Endodermal cell (in vitro differentiated cells): ENCODE data around the gene RSPH3. TPM values are rescaled to one million over a fixed set of nuclear protein-coding genes. Genes with fewer than 3 reads are reported as not detected.
"Not testable (repeated sequence)": the region's sequence is repeated elsewhere in the genome, so short reads cannot be mapped to it uniquely, and the experiment has no call there.

Source experiments
- DNase-seq: peaks from one replicate; pipeline ENCODE4 v3.0.0-alpha.2; 2017
- H3K27ac ChIP-seq: 2 replicates; pipeline ENCODE4 v1.5.1; 2013; ENCODE audit warnings: mild to moderate bottlenecking, low read depth, low read length, moderate library complexity
- H3K27me3 ChIP-seq: 2 replicates; pipeline ENCODE4 v1.6.1; 2013; ENCODE audit warnings: mild to moderate bottlenecking, low read length, moderate library complexity; ENCODE audit not compliant: insufficient read depth, control insufficient read depth, poor library complexity, severe bottlenecking
- H3K36me3 ChIP-seq: 2 replicates; pipeline ENCODE4 v1.7.0; 2013; ENCODE audit warnings: mild to moderate bottlenecking, low read length, moderate library complexity; ENCODE audit not compliant: control insufficient read depth, insufficient read depth
- H3K4me1 ChIP-seq: one replicate; pipeline ENCODE4 v1.7.0; 2013; ENCODE audit warnings: low read length; ENCODE audit not compliant: control insufficient read depth, insufficient read depth
- H3K4me3 ChIP-seq: 2 replicates; pipeline ENCODE4 v1.5.1; 2013; ENCODE audit warnings: mild to moderate bottlenecking, low read length, moderate library complexity
- H3K9ac ChIP-seq: 2 replicates; pipeline ENCODE4 v1.6.1; 2013; ENCODE audit warnings: mild to moderate bottlenecking, low read length, moderate library complexity; ENCODE audit not compliant: poor library complexity, severe bottlenecking; ENCODE audit errors: extremely low read depth
- H3K9me3 ChIP-seq: 2 replicates; pipeline ENCODE4 v1.6.1; 2013; ENCODE audit warnings: mild to moderate bottlenecking, low read length, moderate library complexity; ENCODE audit not compliant: control insufficient read depth
- H3K27ac Mint-ChIP-seq: 2 replicates; pipeline ENCODE4 v1.8.0; 2020; ENCODE audit warnings: mixed read lengths
- H3K27me3 Mint-ChIP-seq: 2 replicates; pipeline ENCODE4 v1.8.0; 2021; ENCODE audit warnings: mild to moderate bottlenecking, mixed read lengths; ENCODE audit not compliant: insufficient read depth
- H3K36me3 Mint-ChIP-seq: 2 replicates; pipeline ENCODE4 v1.8.0; 2020; ENCODE audit warnings: low read depth, mixed read lengths
- H3K4me1 Mint-ChIP-seq: 2 replicates; pipeline ENCODE4 v1.8.0; 2020; ENCODE audit warnings: mixed read lengths
- H3K4me3 Mint-ChIP-seq: 2 replicates; pipeline ENCODE4 v1.8.0; 2020; ENCODE audit warnings: mild to moderate bottlenecking, moderate library complexity, mixed read lengths
- H3K9me3 Mint-ChIP-seq: 2 replicates; pipeline ENCODE4 v1.8.0; 2020; ENCODE audit warnings: mild to moderate bottlenecking, mixed read lengths
- CTCF ChIP-seq: fragments of 200-600 bp; sonication (generic); conservative IDR thresholded peaks from 2 replicates; pipeline ENCODE4 v1.5.0; 2021; ENCODE audit warnings: antibody characterized with exemption, mild to moderate bottlenecking
- WGBS, 2 experiments: methylation state at CpG; one replicate each; pipeline versions ENCODE4 v1.1.5 to v1.1.7; 2013; ENCODE audit warnings: missing lambda C conversion rate in 2 of 2, mixed read lengths in 1 of 2; ENCODE audit not compliant: insufficient coverage in 1 of 2, insufficient read length in 1 of 2; 5-methylcytosine and 5-hydroxymethylcytosine counted together
- total RNA-seq, 2 donors: library from RNA; stranded (reverse); fragmentation: NEBNext Ultra II Directional in 1 of 2; extraction: Animal tissue kit (Norgen Biotek cat#: 25700) in 1 of 2; gene quantifications; 2 replicates in 1 of 2; 3 replicates in 1 of 2; pipeline ENCODE4 v1.2.1, GENCODE V29; 2021

RSPH3 gene
- total RNA-seq, 2 donors from 2014 or later, result 7.4 to 10.3 TPM

DNA sequence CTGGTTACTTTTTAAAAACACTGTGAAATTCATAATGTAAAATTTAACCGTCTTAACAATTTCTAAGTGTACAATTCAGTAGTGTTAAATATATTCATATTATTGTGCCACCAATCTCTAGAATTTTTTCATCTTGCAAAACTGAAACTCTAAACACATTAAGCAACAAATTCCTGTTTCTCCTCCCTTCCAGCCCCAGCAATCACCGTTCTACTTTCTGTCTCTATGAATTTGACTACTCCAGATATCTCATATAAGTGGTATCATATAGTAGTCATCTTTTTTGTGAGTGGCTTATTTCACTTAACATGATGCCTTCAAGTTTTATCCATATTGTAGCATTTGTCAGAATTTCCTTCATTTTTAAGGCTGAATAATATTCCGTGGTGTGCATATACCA lies 44.7 kb downstream of the RSPH3 start:
- H3K36me3 ChIP-seq, result no peaks in the 10 kb centered on the region
- Mint-ChIP-seq H3K36me3 (no peaks in the 10 kb centered on the region), H3K4me1 (no peaks in the 10 kb centered on the region), H3K9me3 (peaks cover 13% of the 10 kb centered on the region), H3K27ac (no peak overlapping the region), H3K27me3 (no peaks in the 10 kb centered on the region), H3K4me3 (no peak overlapping the region)
- H3K4me3 ChIP-seq, result no peak overlapping the region
- no peak overlapping the region for H3K27ac ChIP-seq
- 100% methylated on average over 1 to 2 of the region's 3 CpGs for WGBS, 2 experiments
- no peak for TF ChIP-seq CTCF
- DNase-seq, result no peak
- H3K27me3 ChIP-seq, result no peaks in the 10 kb centered on the region
- H3K9me3 ChIP-seq, result no peaks in the 10 kb centered on the region
- no peak overlapping the region for H3K9ac ChIP-seq
- no peaks in the 10 kb centered on the region for H3K4me1 ChIP-seq

- DNase-seq, result no peak
- no peak overlapping the region for H3K9ac ChIP-seq
- no peak for TF ChIP-seq CTCF
- H3K4me1 ChIP-seq, result no peaks in the 10 kb centered on the region
- no peaks in the 10 kb centered on the region for H3K27me3 Mint-ChIP-seq
- H3K36me3 ChIP-seq, result no peaks in the 10 kb centered on the region
- WGBS, 2 experiments, result 76 to 83% methylated on average over 1 to 2 of the region's 2 CpGs
- no peak overlapping the region for H3K27ac ChIP-seq
- H3K27ac Mint-ChIP-seq, result no peak overlapping the region
- H3K4me1 Mint-ChIP-seq, result no peaks in the 10 kb centered on the region
- no peak overlapping the region for H3K4me3 Mint-ChIP-seq
- H3K36me3 Mint-ChIP-seq, result no peaks in the 10 kb centered on the region
- no peak overlapping the region for H3K4me3 ChIP-seq
- H3K9me3 Mint-ChIP-seq, result peaks cover 13% of the 10 kb centered on the region
- H3K27me3 ChIP-seq, result no peaks in the 10 kb centered on the region
- no peaks in the 10 kb centered on the region for H3K9me3 ChIP-seq
Measured at GRCh38 chr6:158954753-158955152, 45.2 kb downstream of the RSPH3 start.

- 98% methylated on average over 3 of the region's 3 CpGs; no CpG with 5 or more reads in 1 of the 2 experiments for WGBS, 2 experiments
- H3K27me3 Mint-ChIP-seq, H3K4me3 ChIP-seq, H3K9ac ChIP-seq, H3K27me3 ChIP-seq, H3K27ac Mint-ChIP-seq, H3K36me3 Mint-ChIP-seq, H3K4me3 Mint-ChIP-seq, H3K4me1 ChIP-seq, DNase-seq, H3K4me1 Mint-ChIP-seq, H3K27ac ChIP-seq, H3K36me3 ChIP-seq, H3K9me3 ChIP-seq: not testable (repeated sequence)
- peaks cover 13% of the 10 kb centered on the region for H3K9me3 Mint-ChIP-seq
Measured at GRCh38 chr6:158952011-158952410, 48.0 kb downstream of the RSPH3 start.

DNA sequence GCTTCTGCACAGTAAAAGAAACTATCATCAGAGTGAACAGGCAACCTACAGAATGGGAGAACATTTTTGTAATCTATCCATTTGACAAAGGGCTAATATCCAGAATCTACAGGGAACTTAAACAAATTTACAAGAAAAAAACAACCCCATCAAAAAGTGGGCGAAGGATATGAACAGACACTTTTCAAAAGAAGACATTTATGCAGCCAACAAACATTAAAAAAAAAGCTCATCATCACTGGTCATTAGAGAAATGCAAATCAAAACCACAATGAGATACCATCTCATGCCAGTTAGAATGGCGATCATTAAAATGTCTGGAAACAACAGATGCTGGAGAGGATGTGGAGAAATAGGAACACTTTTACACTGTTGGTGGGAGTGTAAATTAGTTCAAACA lies 48.4 kb downstream of the RSPH3 start:
- not testable (repeated sequence) for DNase-seq, H3K27ac ChIP-seq, H3K4me1 Mint-ChIP-seq, H3K9me3 ChIP-seq, H3K36me3 Mint-ChIP-seq, H3K9ac ChIP-seq, H3K4me1 ChIP-seq, H3K4me3 Mint-ChIP-seq, H3K4me3 ChIP-seq, H3K27ac Mint-ChIP-seq, H3K36me3 ChIP-seq, H3K27me3 ChIP-seq, H3K27me3 Mint-ChIP-seq
- peaks cover 13% of the 10 kb centered on the region for H3K9me3 Mint-ChIP-seq
- 91 to 100% methylated on average over 1 to 2 of the region's 2 CpGs for WGBS, 2 experiments
